ENCODE data around the gene NEU3. TPM values are rescaled to one million over a fixed set of nuclear protein-coding genes. Genes with fewer than 3 reads are reported as not detected.
A peak's percentile ranks its signal among the peaks of the same experiment; 100 is the strongest.
"Not testable (repeated sequence)": the region's sequence is repeated elsewhere in the genome, so short reads cannot be mapped to it uniquely, and the experiment has no call there.

NEU3 gene
- total RNA-seq, 2 experiments from 2014 or later = 15.8 to 16.7 TPM

GRCh38 chr11:75031224-75031753 is 42.6 kb downstream of the NEU3 start:
- no peak for DNase-seq
- Mint-ChIP-seq H3K9me3 (ENCODE audit: insufficient read depth) (no peaks in the 10 kb centered on the region), H3K4me1 (ENCODE audit: low read depth) (peaks cover 2% of the 10 kb centered on the region), H3K4me3 (no peak overlapping the region), H3K27ac (no peak overlapping the region), H3K36me3 (ENCODE audit: low read depth) (no peaks in the 10 kb centered on the region), H3K27me3 (ENCODE audit: low read depth) (no peaks in the 10 kb centered on the region)
- POLR2A ChIA-PET = no interaction called here
- CTCF ChIA-PET = interaction anchor here (0.6 to 3.7 kb wide), 6 partner anchors 9 to 217 kb away, joined by 3 to 23 read pairs (median 7); no protein-coding TSS in a partner anchor
- no peak for ATAC-seq

GRCh38 chr11:75031771-75032549 is 43.2 kb downstream of the NEU3 start:
- H3K4me1 Mint-ChIP-seq (ENCODE audit: low read depth) = peaks cover 2% of the 10 kb centered on the region
- no peaks in the 10 kb centered on the region for H3K27me3 Mint-ChIP-seq (ENCODE audit: low read depth)
- no peaks in the 10 kb centered on the region for H3K9me3 Mint-ChIP-seq (ENCODE audit: insufficient read depth)
- ATAC-seq (peak; percentile 70), DNase-seq (peak; percentile 73)
- H3K4me3 Mint-ChIP-seq = no peak overlapping the region
- H3K27ac Mint-ChIP-seq = no peak overlapping the region
- CTCF ChIA-PET = interaction anchor here (0.6 to 3.7 kb wide), 12 partner anchors 10 to 217 kb away, joined by 3 to 23 read pairs (median 4); no protein-coding TSS in a partner anchor
- H3K36me3 Mint-ChIP-seq (ENCODE audit: low read depth) = no peaks in the 10 kb centered on the region
- POLR2A ChIA-PET = no interaction called here

GRCh38 chr11:75032550-75032935 is 43.8 kb downstream of the NEU3 start:
- Mint-ChIP-seq H3K4me1 (ENCODE audit: low read depth) (peaks cover 2% of the 10 kb centered on the region), H3K27me3 (ENCODE audit: low read depth) (no peaks in the 10 kb centered on the region), H3K27ac (no peak overlapping the region), H3K36me3 (ENCODE audit: low read depth) (no peaks in the 10 kb centered on the region), H3K9me3 (ENCODE audit: insufficient read depth) (no peaks in the 10 kb centered on the region), H3K4me3 (no peak overlapping the region)
- ATAC-seq (no peak), DNase-seq (no peak)
- POLR2A ChIA-PET = no interaction called here
- CTCF ChIA-PET = interaction anchor here (0.7 to 3.7 kb wide), 9 partner anchors 11 to 209 kb away, joined by 3 to 23 read pairs (median 4); no protein-coding TSS in a partner anchor

- ATAC-seq (no peak), DNase-seq (no peak)
- Mint-ChIP-seq H3K36me3 (ENCODE audit: low read depth) (no peaks in the 10 kb centered on the region), H3K4me1 (ENCODE audit: low read depth) (peaks cover 2% of the 10 kb centered on the region), H3K27me3 (ENCODE audit: low read depth) (no peaks in the 10 kb centered on the region), H3K27ac (no peak overlapping the region), H3K9me3 (ENCODE audit: insufficient read depth) (no peaks in the 10 kb centered on the region), H3K4me3 (no peak overlapping the region)
- ChIA-PET POLR2A (no interaction called here), CTCF (no interaction called here)
Observed at GRCh38 chr11:75033916-75034315, 45.2 kb downstream of the NEU3 start.

- POLR2A ChIA-PET = no interaction called here
- DNase-seq (no peak), ATAC-seq (no peak)
- Mint-ChIP-seq H3K27me3 (ENCODE audit: low read depth) (no peaks in the 10 kb centered on the region), H3K4me3 (no peak overlapping the region), H3K9me3 (ENCODE audit: insufficient read depth) (no peaks in the 10 kb centered on the region), H3K27ac (no peak overlapping the region), H3K36me3 (ENCODE audit: low read depth) (no peaks in the 10 kb centered on the region), H3K4me1 (ENCODE audit: low read depth) (peaks cover 2% of the 10 kb centered on the region)
- CTCF ChIA-PET = interaction anchor here (0.7 to 2.2 kb wide), 3 partner anchors 17 to 105 kb away, joined by 3 to 7 read pairs (median 5); no protein-coding TSS in a partner anchor
Observed at GRCh38 chr11:75035256-75035655, 46.5 kb downstream of the NEU3 start.

GRCh38 chr11:75035911-75036565 is 47.3 kb downstream of the NEU3 start:
- H3K4me3 Mint-ChIP-seq = no peak overlapping the region
- ATAC-seq (no peak), DNase-seq (no peak)
- peaks cover 2% of the 10 kb centered on the region for H3K27me3 Mint-ChIP-seq (ENCODE audit: low read depth)
- H3K27ac Mint-ChIP-seq = no peak overlapping the region
- ChIA-PET CTCF (interaction anchor here (1.0 to 2.2 kb wide), 5 partner anchors 14 to 169 kb away, joined by 3 to 7 read pairs (median 5); no protein-coding TSS in a partner anchor), POLR2A (no interaction called here)
- peaks cover 2% of the 10 kb centered on the region for H3K4me1 Mint-ChIP-seq (ENCODE audit: low read depth)
- H3K36me3 Mint-ChIP-seq (ENCODE audit: low read depth) = no peaks in the 10 kb centered on the region
- H3K9me3 Mint-ChIP-seq (ENCODE audit: insufficient read depth) = no peaks in the 10 kb centered on the region

- no peaks in the 10 kb centered on the region for H3K36me3 Mint-ChIP-seq (ENCODE audit: low read depth)
- no peak overlapping the region for H3K27ac Mint-ChIP-seq
- H3K27me3 Mint-ChIP-seq (ENCODE audit: low read depth) = peaks cover 8% of the 10 kb centered on the region
- no peaks in the 10 kb centered on the region for H3K9me3 Mint-ChIP-seq (ENCODE audit: insufficient read depth)
- peaks cover 2% of the 10 kb centered on the region for H3K4me1 Mint-ChIP-seq (ENCODE audit: low read depth)
- DNase-seq (no peak), ATAC-seq (no peak)
- ChIA-PET CTCF (no interaction called here), POLR2A (no interaction called here)
- no peak overlapping the region for H3K4me3 Mint-ChIP-seq
Observed at GRCh38 chr11:75040167-75040770, 51.5 kb downstream of the NEU3 start.

- ChIA-PET CTCF (no interaction called here), POLR2A (no interaction called here)
- Mint-ChIP-seq H3K4me3 (no peak overlapping the region), H3K9me3 (ENCODE audit: insufficient read depth) (no peaks in the 10 kb centered on the region), H3K4me1 (ENCODE audit: low read depth) (no peaks in the 10 kb centered on the region), H3K27me3 (ENCODE audit: low read depth) (peaks cover 8% of the 10 kb centered on the region), H3K36me3 (ENCODE audit: low read depth) (no peaks in the 10 kb centered on the region), H3K27ac (no peak overlapping the region)
- DNase-seq (no peak), ATAC-seq (no peak)
Observed at GRCh38 chr11:75041263-75041662, 52.5 kb downstream of the NEU3 start.

GRCh38 chr11:75041821-75042220 is 53.1 kb downstream of the NEU3 start:
- H3K4me1 Mint-ChIP-seq (ENCODE audit: low read depth); H3K36me3 Mint-ChIP-seq (ENCODE audit: low read depth); H3K27me3 Mint-ChIP-seq (ENCODE audit: low read depth); ATAC-seq; POLR2A ChIA-PET; DNase-seq; H3K4me3 Mint-ChIP-seq; CTCF ChIA-PET; H3K27ac Mint-ChIP-seq; H3K9me3 Mint-ChIP-seq (ENCODE audit: insufficient read depth): not testable (repeated sequence)

- H3K4me3 Mint-ChIP-seq; POLR2A ChIA-PET; DNase-seq; H3K9me3 Mint-ChIP-seq (ENCODE audit: insufficient read depth); H3K36me3 Mint-ChIP-seq (ENCODE audit: low read depth); H3K4me1 Mint-ChIP-seq (ENCODE audit: low read depth); H3K27ac Mint-ChIP-seq; ATAC-seq: not testable (repeated sequence)
- peaks cover 16% of the 10 kb centered on the region for H3K27me3 Mint-ChIP-seq (ENCODE audit: low read depth)
- CTCF ChIA-PET = interaction anchor here (0.7 kb wide), 1 partner anchor 12 kb away, joined by 3 read pairs; no protein-coding TSS in a partner anchor
Observed at GRCh38 chr11:75044381-75045170, 55.8 kb downstream of the NEU3 start.

GRCh38 chr11:75046668-75047067 is 57.9 kb downstream of the NEU3 start:
- POLR2A ChIA-PET; ATAC-seq; DNase-seq; H3K4me1 Mint-ChIP-seq (ENCODE audit: low read depth); H3K27ac Mint-ChIP-seq; H3K9me3 Mint-ChIP-seq (ENCODE audit: insufficient read depth); H3K4me3 Mint-ChIP-seq; H3K36me3 Mint-ChIP-seq (ENCODE audit: low read depth): not testable (repeated sequence)
- H3K27me3 Mint-ChIP-seq (ENCODE audit: low read depth) = peaks cover 20% of the 10 kb centered on the region
- CTCF ChIA-PET = interaction anchor here (1.0 to 1.2 kb wide), 2 partner anchors 159 to 202 kb away, joined by 3 read pairs; no protein-coding TSS in a partner anchor

Data from activated CD8-positive, alpha-beta T cell treated with anti-CD3 and anti-CD28 coated beads, Interleukin-2, amount 10 ng/mL, durations not matched to agents 7 days and 5 days (primary cell).